ENCODE measurements around the gene NR2F2.

The NR2F2 gene

GRCh38 chr15:96359616-96360521 lies 29.4 kb downstream of the NR2F2 start:
- no peak for DNase-seq (ENCODE audit: low read depth, low spot score)
- CTCF ChIA-PET: interaction anchor here (1.2 to 2.8 kb wide), 2 partner anchors 11 to 1100 kb away, joined by 4 to 8 read pairs; no protein-coding TSS in a partner anchor
- no peak for TF ChIP-seq CTCF (IDR thresholded peaks at IDR 0.05; ENCODE audit: insufficient read depth, low read length, missing control alignments)
- peak overlapping the region; percentile 55 for H3K4me3 ChIP-seq (ENCODE audit: low read depth, low read length)
- POLR2A ChIA-PET: interaction anchor here (2.0 kb wide), 1 partner anchor 33 kb away, joined by 7 read pairs; no protein-coding TSS in a partner anchor

- ChIA-PET POLR2A (interaction anchor here (2.0 kb wide), 1 partner anchor 34 kb away, joined by 7 read pairs; no protein-coding TSS in a partner anchor), CTCF (interaction anchor here (0.7 to 2.8 kb wide), 3 partner anchors 10 to 1101 kb away, joined by 3 to 8 read pairs (median 4); no protein-coding TSS in a partner anchor)
- H3K4me3 ChIP-seq (ENCODE audit: low read depth, low read length): peak overlapping the region; percentile 55
- no peak for DNase-seq (ENCODE audit: low read depth, low spot score)
- no peak for TF ChIP-seq CTCF (IDR thresholded peaks at IDR 0.05; ENCODE audit: insufficient read depth, low read length, missing control alignments)
These were observed 30.2 kb downstream of the NR2F2 start for GRCh38 chr15:96360581-96361308.

- POLR2A ChIA-PET: interaction anchor here (2.0 kb wide), 1 partner anchor 35 kb away, joined by 7 read pairs; no protein-coding TSS in a partner anchor
- H3K4me3 ChIP-seq (ENCODE audit: low read depth, low read length): peak overlapping the region; percentile 55
- CTCF ChIA-PET: interaction anchor here (0.7 to 2.8 kb wide), 2 partner anchors 9 to 12 kb away, joined by 3 to 8 read pairs; no protein-coding TSS in a partner anchor
These were observed 31.0 kb downstream of the NR2F2 start for GRCh38 chr15:96361309-96362010.

GRCh38 chr15:96362011-96362754 lies 31.7 kb downstream of the NR2F2 start:
- TF ChIP-seq CTCF (IDR thresholded peaks at IDR 0.05; ENCODE audit: insufficient read depth, low read length, missing control alignments): no peak
- DNase-seq (ENCODE audit: low read depth, low spot score): no peak
- CTCF ChIA-PET: interaction anchor here (2.8 kb wide), 1 partner anchor 8 kb away, joined by 8 read pairs; no protein-coding TSS in a partner anchor
- POLR2A ChIA-PET: no interaction called here
- no peak overlapping the region for H3K4me3 ChIP-seq (ENCODE audit: low read depth, low read length)

More at GRCh38 chr15:96361309-96362010, 31.0 kb downstream of the NR2F2 start:
- no peak for DNase-seq (ENCODE audit: low read depth, low spot score)
- TF ChIP-seq CTCF (IDR thresholded peaks at IDR 0.05; ENCODE audit: insufficient read depth, low read length, missing control alignments): no peak

GRCh38 chr15:96362755-96363651 lies 32.5 kb downstream of the NR2F2 start:
- ChIA-PET CTCF (interaction anchor here (0.8 to 1.2 kb wide), 2 partner anchors 8 to 34 kb away, joined by 3 to 7 read pairs; no protein-coding TSS in a partner anchor), POLR2A (no interaction called here)
- no peak overlapping the region for H3K4me3 ChIP-seq (ENCODE audit: low read depth, low read length)
- no peak for TF ChIP-seq CTCF (IDR thresholded peaks at IDR 0.05; ENCODE audit: insufficient read depth, low read length, missing control alignments)
- DNase-seq (ENCODE audit: low read depth, low spot score): no peak
